IMR-90 (cell line): ENCODE measurements around the gene STAT3. TPM values are rescaled to one million over a fixed set of nuclear protein-coding genes. Genes with fewer than 3 reads are reported as not detected.

Experiments
- ATAC-seq: fragments of 200-7000 bp; cut with Tn5 transposase; 2 replicates; pipeline ENCODE4 v1.9.1; 2020; ENCODE audit warnings: low read depth, mild to moderate bottlenecking, moderate library complexity
- Bru-seq: library from RNA; stranded (reverse); fragments of 400-500 nt; gene quantifications from one replicate; lab custom pipeline; 2021; lab: Mats Ljungman, UMichigan
- BruChase-seq, 2 experiments: library from RNA; stranded (reverse); fragments of 400-500 nt; gene quantifications; one replicate each; lab custom pipeline; 2021; lab: Mats Ljungman, UMichigan
- BruUV-seq: library from RNA; stranded (reverse); fragments of 400-500 nt; replicated peaks from 2 replicates; lab custom pipeline; 2021; lab: Mats Ljungman, UMichigan
- CTCF ChIA-PET: fragments of 300-600 bp; formaldehyde crosslinking; extraction: SDS; loops from one replicate; lab custom pipeline; 2021; ENCODE audit warnings: antibody characterized with exemption; lab: Yijun Ruan, JAX
- POLR2A ChIA-PET: fragments of 300-600 bp; sonication (Branson Sonifier 250); formaldehyde crosslinking; loops from one replicate; lab custom pipeline; 2022; ENCODE audit warnings: antibody characterized with exemption; ENCODE audit not compliant: unreplicated experiment; lab: Charles Lee
- DNase-seq: peaks from one replicate; pipeline ENCODE4 v3.0.0; 2013
- H2AFZ ChIP-seq: replicated peaks from 2 replicates; pipeline ENCODE3; 2013; ENCODE audit warnings: low read length, mild to moderate bottlenecking; ENCODE audit not compliant: poor library complexity
- H2AK5ac ChIP-seq: 2 replicates; pipeline ENCODE4 v1.6.1; 2013; ENCODE audit warnings: low read depth, low read length, inconsistent platforms
- H2AK9ac ChIP-seq: replicated peaks from 2 replicates; pipeline ENCODE3; 2013; ENCODE audit warnings: mild to moderate bottlenecking, low read depth, low read length, moderate library complexity; ENCODE audit not compliant: poor library complexity
- H2BK120ac ChIP-seq: 2 replicates; pipeline ENCODE4 v1.6.1; 2013; ENCODE audit warnings: low read depth, low read length, inconsistent platforms
- H2BK15ac ChIP-seq: 3 replicates; pipeline ENCODE4 v1.6.1; 2013; ENCODE audit warnings: low read depth, low read length, inconsistent platforms
- H2BK20ac ChIP-seq: 2 replicates; pipeline ENCODE4 v1.6.1; 2013; ENCODE audit warnings: low read depth, mild to moderate bottlenecking, inconsistent platforms, low read length, moderate library complexity
- H2BK5ac ChIP-seq: 2 replicates; pipeline ENCODE4 v1.6.1; 2013; ENCODE audit warnings: mild to moderate bottlenecking, low read depth, low read length, inconsistent platforms; ENCODE audit not compliant: poor library complexity, severe bottlenecking
- H3K14ac ChIP-seq: replicated peaks from 2 replicates; pipeline ENCODE4 v1.6.1; 2013; ENCODE audit warnings: low read depth, low read length, inconsistent platforms
- H3K18ac ChIP-seq: 2 replicates; pipeline ENCODE4 v1.6.1; 2013; ENCODE audit warnings: low read depth, low read length, control low read depth
- H3K23ac ChIP-seq: 2 replicates; pipeline ENCODE4 v1.6.1; 2013; ENCODE audit warnings: low read depth, low read length, inconsistent platforms
- H3K27ac ChIP-seq: 2 replicates; pipeline ENCODE4 v1.5.1; 2013; ENCODE audit warnings: mild to moderate bottlenecking, control low read depth, low read length; ENCODE audit not compliant: insufficient read depth
- H3K27me3 ChIP-seq: 2 replicates; pipeline ENCODE4 v1.6.1; 2013; ENCODE audit warnings: low read length; ENCODE audit not compliant: control insufficient read depth, insufficient read depth
- H3K36me3 ChIP-seq: 2 replicates; pipeline ENCODE4 v1.6.1; 2013; ENCODE audit warnings: low read length, mixed read lengths; ENCODE audit not compliant: control insufficient read depth, insufficient read depth
- H3K4ac ChIP-seq: 2 replicates; pipeline ENCODE4 v1.6.1; 2013; ENCODE audit warnings: low read depth, low read length, inconsistent platforms
- H3K4me1 ChIP-seq: 2 replicates; pipeline ENCODE4 v1.6.1; 2013; ENCODE audit warnings: low read length, mixed read lengths; ENCODE audit not compliant: control insufficient read depth, insufficient read depth
- H3K4me2 ChIP-seq: 2 replicates; pipeline ENCODE4 v1.6.1; 2013; ENCODE audit warnings: low read depth, mild to moderate bottlenecking, control low read depth, low read length, moderate library complexity
- H3K4me3 ChIP-seq: 2 replicates; pipeline ENCODE4 v1.5.1; 2013; ENCODE audit warnings: low read depth, mild to moderate bottlenecking, control low read depth, low read length, moderate library complexity; ENCODE audit not compliant: insufficient read depth
- H3K56ac ChIP-seq: 2 replicates; pipeline ENCODE4 v1.6.1; 2013; ENCODE audit warnings: low read length, inconsistent platforms; ENCODE audit not compliant: insufficient read depth; ENCODE audit errors: extremely low read depth
- H3K79me1 ChIP-seq, 2 experiments: 2 replicates each; pipeline ENCODE4 v1.6.1; 2013; ENCODE audit warnings: low read length in 2 of 2, inconsistent platforms in 1 of 2, low read depth in 1 of 2
- H3K9ac ChIP-seq: 2 replicates; pipeline ENCODE4 v1.6.1; 2013; ENCODE audit warnings: low read depth, low read length, control low read depth
- H3K9me1 ChIP-seq: 2 replicates; pipeline ENCODE4 v1.6.1; 2013; ENCODE audit warnings: low read length, inconsistent platforms; ENCODE audit not compliant: insufficient read depth
- H3K9me3 ChIP-seq: 2 replicates; pipeline ENCODE4 v1.6.1; 2013; ENCODE audit warnings: low read length; ENCODE audit not compliant: control insufficient read depth, insufficient read depth
- H4K20me1 ChIP-seq: 2 replicates; pipeline ENCODE4 v1.6.1; 2013; ENCODE audit warnings: low read length, inconsistent platforms; ENCODE audit not compliant: insufficient read depth
- H4K5ac ChIP-seq: 2 replicates; pipeline ENCODE4 v1.6.1; 2013; ENCODE audit warnings: mild to moderate bottlenecking, low read depth, low read length, control low read depth
- H4K8ac ChIP-seq, 2 experiments: 2 replicates each; pipeline ENCODE4 v1.6.1; 2013; ENCODE audit warnings: low read depth in 2 of 2, low read length in 2 of 2, control low read depth in 1 of 2, inconsistent platforms in 1 of 2
- H4K91ac ChIP-seq: 2 replicates; pipeline ENCODE4 v1.6.1; 2013; ENCODE audit warnings: low read depth, low read length, inconsistent platforms; ENCODE audit not compliant: insufficient read depth
- CEBPB ChIP-seq: IDR thresholded peaks from 2 replicates; pipeline ENCODE4 v1.6.1; 2012; ENCODE audit warnings: low read depth, low read length, improper control_type of control experiment
- CHD1 ChIP-seq: IDR thresholded peaks from 2 replicates; pipeline ENCODE4 v1.6.1; 2012; ENCODE audit warnings: low read depth, low read length, improper control_type of control experiment
- ELK1 ChIP-seq: fragments of 150-350 bp; IDR thresholded peaks from 2 replicates; pipeline ENCODE4 v1.6.1; 2016; ENCODE audit warnings: low read depth, mild to moderate bottlenecking, low read length, moderate library complexity, borderline replicate concordance
- FOS ChIP-seq: fragments of 150-350 bp; IDR thresholded peaks from 2 replicates; pipeline ENCODE4 v1.6.1; 2016; ENCODE audit warnings: low read depth, low read length
- MAFK ChIP-seq: IDR thresholded peaks from 2 replicates; pipeline ENCODE4 v1.6.1; 2012; ENCODE audit warnings: low read depth, low read length, improper control_type of control experiment
- MAZ ChIP-seq: IDR thresholded peaks from 2 replicates; pipeline ENCODE4 v1.6.1; 2012; ENCODE audit warnings: low read depth, mild to moderate bottlenecking, low read length, improper control_type of control experiment, moderate library complexity, borderline replicate concordance
- MXI1 ChIP-seq: IDR thresholded peaks from 2 replicates; pipeline ENCODE4 v1.6.1; 2012; ENCODE audit warnings: low read depth, mild to moderate bottlenecking, low read length, moderate library complexity, borderline replicate concordance
- NFE2L2 ChIP-seq: fragments of 150-350 bp; IDR thresholded peaks from 2 replicates; pipeline ENCODE4 v1.6.1; 2016; ENCODE audit warnings: low read depth, mild to moderate bottlenecking, low read length
- RCOR1 ChIP-seq: IDR thresholded peaks from 2 replicates; pipeline ENCODE4 v1.6.1; 2012; ENCODE audit warnings: mild to moderate bottlenecking, low read length, improper control_type of control experiment; ENCODE audit not compliant: insufficient replicate concordance
- RFX5 ChIP-seq: IDR thresholded peaks from 2 replicates; pipeline ENCODE4 v1.8.0; 2012; ENCODE audit warnings: low read depth, mild to moderate bottlenecking, low read length, moderate library complexity
- SMC3 ChIP-seq: fragments of 150-350 bp; IDR thresholded peaks from 2 replicates; pipeline ENCODE4 v1.6.1; 2016; ENCODE audit warnings: low read depth, mild to moderate bottlenecking, antibody characterized with exemption, low read length, moderate library complexity
- WGBS, 2 experiments: methylation state at CpG; one replicate each; pipeline versions ENCODE4 v1.1.5 to v1.1.7; 2013; ENCODE audit warnings: missing lambda C conversion rate in 2 of 2; ENCODE audit not compliant: insufficient read length in 1 of 2; ENCODE audit errors: extremely low coverage in 2 of 2; 5-methylcytosine and 5-hydroxymethylcytosine counted together
- dilution Hi-C: fragments of 300-500 bp; cut with HindIII; formaldehyde crosslinking; loops from one replicate; pipeline ENCODE4 v1.14.3; 2018; ENCODE audit warnings: low sequenced_read_pairs; ENCODE audit not compliant: unreplicated experiment
- in situ Hi-C: fragments of 300-500 bp; cut with MboI; formaldehyde crosslinking; loops from 3 replicates; pipeline ENCODE4 v1.14.3; 2019; ENCODE audit warnings: low sequenced_read_pairs, inconsistent platforms, mixed read lengths
- intact Hi-C: fragments of 100-400 bp; cut with micrococcal nuclease; formaldehyde crosslinking; loops from 2 replicates; pipeline ENCODE4 v1.10.0; 2022
- long read RNA-seq: library from polyadenylated mRNA; unstranded; transcript quantifications from one replicate; pipeline ENCODE4 v2.0.0, GENCODE V29; 2021; ENCODE audit not compliant: unreplicated experiment
- polyA plus RNA-seq, 3 experiments: library from polyadenylated mRNA; depleted of rRNA; stranded (reverse); fragments of >200 nt; gene quantifications; 2 replicates each; pipeline ENCODE4 v1.2.3, GENCODE V29; 2012; ENCODE audit warnings: low replicate concordance in 1 of 3
- total RNA-seq: library from RNA; depleted of rRNA; stranded (reverse); fragments of >200 nt; gene quantifications from 2 replicates; pipeline ENCODE4 v1.2.3, GENCODE V29; 2012; rRNA removed
- TF ChIP-seq, protein P1 (sequence below): fragments of 150-350 bp; IDR thresholded peaks from 2 replicates; pipeline ENCODE4 v1.6.1; 2017; ENCODE audit warnings: mild to moderate bottlenecking, antibody characterized with exemption, low read length, low read depth

STAT3 gene
- 61.9 and 66.3 TPM in 2 replicates for total RNA-seq
- 47.2 and 48.0 TPM in 2 replicates for polyA plus RNA-seq (2012; rRNA removed)
- 28.3 and 33.2 TPM in 2 replicates for polyA plus RNA-seq (2012; cell fraction: cytosol; rRNA removed)
- polyA plus RNA-seq (2012; cell fraction: nucleus; rRNA removed; ENCODE audit: low replicate concordance): 56.6 and 109 TPM in 2 replicates
- Bru-seq, nascent RNA: percentile 96 among the genes with signal in this experiment
- percentile 99 among the genes with signal in this experiment for BruChase-seq, experiment 1, labeled RNA remaining after a 6-hour chase
- BruChase-seq, experiment 2, labeled RNA remaining after a 2-hour chase: percentile 95 among the genes with signal in this experiment
- long read RNA-seq, full-length matches to known transcripts: 106 of 233 reads
- long read RNA-seq, partial matches to known transcripts: 39 of 233 reads
- long read RNA-seq, other reads (novel, unspliced or antisense): 88 of 233 reads

- ChIA-PET CTCF (interaction anchor here (0.5 kb wide), 1 partner anchor 670 kb away, joined by 5 read pairs; no protein-coding TSS in a partner anchor), POLR2A (interaction anchor here (1.0 kb wide), 1 partner anchor 11 kb away, joined by 3 read pairs; no protein-coding TSS in a partner anchor)
- 0% methylated on average over 18 of the region's 44 CpGs; no CpG with 5 or more reads in 1 of the 2 experiments for WGBS, 2 experiments
- in situ Hi-C loops (no loop called here), intact Hi-C loops (loop anchor here (1.0 kb wide), 2 partner anchors 34 to 63 kb away; no protein-coding TSS in a partner anchor), dilution Hi-C loops (no loop called here)
- ATAC-seq: peak; percentile 97
- H2AFZ ChIP-seq: peak within 1 kb of the TSS; percentile 96
- H2BK5ac ChIP-seq: peak within 1 kb of the TSS; percentile 90
- H3K9me3 ChIP-seq: no peaks in the 10 kb centered on the region
- peaks cover 9 to 64% of the 10 kb centered on the region in 2 experiments; a peak in 3 of 4 replicates for H3K79me1 ChIP-seq
- peak; percentile 100 for DNase-seq
- H2BK20ac ChIP-seq: peak within 1 kb of the TSS; percentile 86
- BruUV-seq: no TSS peak
- peak within 1 kb of the TSS; percentile 82 for H3K4me2 ChIP-seq
- peak within 1 kb of the TSS; percentile 27 for H4K5ac ChIP-seq
- H2AK9ac ChIP-seq: peak within 1 kb of the TSS; percentile 95
- peak within 1 kb of the TSS; percentile 94 for H3K9ac ChIP-seq
- H3K27ac ChIP-seq: peak within 1 kb of the TSS; percentile 92
- peak within 1 kb of the TSS; percentile 46 to 86; a peak in 3 of 4 replicates for H4K8ac ChIP-seq
- peak within 1 kb of the TSS; percentile 99 for H3K4me3 ChIP-seq
- peak within 1 kb of the TSS; percentile 68 for H3K18ac ChIP-seq
- H3K23ac ChIP-seq: peak within 1 kb of the TSS; percentile 86
- H4K20me1 ChIP-seq: peaks cover 44% of the 10 kb centered on the region
- H2BK120ac ChIP-seq: peak within 1 kb of the TSS; percentile 82
- peak within 1 kb of the TSS; percentile 88 for H3K4ac ChIP-seq
- H3K56ac ChIP-seq: peak within 1 kb of the TSS; percentile 84
- peaks cover 6% of the 10 kb centered on the region for H3K4me1 ChIP-seq
- H4K91ac ChIP-seq: peak within 1 kb of the TSS; percentile 77
- peak within 1 kb of the TSS; percentile 84 for H2AK5ac ChIP-seq
- peak within 1 kb of the TSS; percentile 94 for H3K14ac ChIP-seq
- H3K36me3 ChIP-seq: no peaks in the 10 kb centered on the region
- peak within 1 kb of the TSS; percentile 71 for H2BK15ac ChIP-seq
- no peaks in the 10 kb centered on the region for H3K27me3 ChIP-seq
- peaks cover 7% of the 10 kb centered on the region for H3K9me1 ChIP-seq
- peak; percentile 23; the same call in 1 of the 2 replicates for TF ChIP-seq NFE2L2
- no peak for TF ChIP-seq FOS
- TF ChIP-seq, protein P1, sequence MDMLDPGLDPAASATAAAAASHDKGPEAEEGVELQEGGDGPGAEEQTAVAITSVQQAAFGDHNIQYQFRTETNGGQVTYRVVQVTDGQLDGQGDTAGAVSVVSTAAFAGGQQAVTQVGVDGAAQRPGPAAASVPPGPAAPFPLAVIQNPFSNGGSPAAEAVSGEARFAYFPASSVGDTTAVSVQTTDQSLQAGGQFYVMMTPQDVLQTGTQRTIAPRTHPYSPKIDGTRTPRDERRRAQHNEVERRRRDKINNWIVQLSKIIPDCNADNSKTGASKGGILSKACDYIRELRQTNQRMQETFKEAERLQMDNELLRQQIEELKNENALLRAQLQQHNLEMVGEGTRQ: peak; percentile 92
- no peak for TF ChIP-seq RFX5
- TF ChIP-seq MAFK: no peak
- TF ChIP-seq SMC3: peak; percentile 16; the same call in 1 of the 2 replicates
- peak; percentile 94; the same call in 1 of the 2 replicates for TF ChIP-seq MXI1
- peak; percentile 43 for TF ChIP-seq RCOR1
- TF ChIP-seq CEBPB: no peak
- TF ChIP-seq MAZ: peak; percentile 81; the same call in 1 of the 2 replicates
- no peak; the same call in 1 of the 2 replicates for TF ChIP-seq CHD1
- no peak for TF ChIP-seq ELK1
Observed at GRCh38 chr17:42388381-42389134, at the start of gene STAT3. TSS of gene STAT3 (minus strand) at chr17:42388442. CDS start at chr17:42348516, 39,926 bp downstream.
